Prostate gland (tissue), 2 donors: Measurements from ENCODE around the gene USP24.

Experiments
- POLR2A ChIP-seq: fragments of 450-650 bp; IDR thresholded peaks from one replicate; pipeline ENCODE4 v1.6.1; 2016; ENCODE audit warnings: antibody characterized with exemption, mild to moderate bottlenecking
- TF ChIP-seq, protein P1 (sequence below), 4 experiments: fragments of 200-600 bp in 2 of 4; fragments of 450-650 bp in 2 of 4; sonication (generic) in 2 of 4; IDR thresholded peaks; 1 replicate in 3 of 4; 2 replicates in 1 of 4; pipeline ENCODE4 v1.5.1; 2016 to 2019; ENCODE audit warnings: antibody characterized with exemption in 4 of 4, mild to moderate bottlenecking in 2 of 4, moderate library complexity in 2 of 4

DNA sequence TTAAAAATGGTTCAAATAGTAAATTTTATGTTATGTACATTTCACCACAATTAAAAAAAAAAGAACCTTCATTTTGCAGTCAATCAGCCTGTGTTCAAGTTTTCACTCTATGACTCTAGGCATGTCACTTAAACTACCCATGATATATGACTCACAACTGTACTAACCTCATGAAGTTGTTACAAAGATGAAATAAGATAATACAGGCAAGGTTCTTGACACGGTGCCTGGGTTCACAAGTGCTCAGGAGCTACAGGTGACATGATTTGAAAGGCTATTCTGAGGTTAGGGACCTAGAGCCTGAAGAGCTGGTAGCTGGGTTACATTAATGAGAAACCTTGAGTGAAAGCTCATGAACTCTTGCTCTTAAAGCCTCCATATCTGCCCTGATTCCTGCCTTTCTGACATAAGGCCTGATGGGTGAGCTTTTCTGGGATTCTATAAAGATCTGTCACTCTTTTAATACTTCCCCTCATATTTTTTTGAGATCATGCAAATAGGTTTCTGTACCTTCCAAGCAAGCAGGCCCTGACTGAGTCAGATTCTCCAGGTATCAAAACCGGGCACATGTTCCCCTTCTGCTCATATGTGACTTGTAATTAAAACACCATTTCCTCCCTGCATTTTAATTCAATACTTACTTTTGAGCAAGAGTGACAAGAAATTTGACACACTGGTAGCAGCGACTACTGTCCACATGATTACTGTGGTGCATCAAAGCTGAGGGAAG lies 141.8 kb downstream of the USP24 start:
- TF ChIP-seq, protein P1, sequence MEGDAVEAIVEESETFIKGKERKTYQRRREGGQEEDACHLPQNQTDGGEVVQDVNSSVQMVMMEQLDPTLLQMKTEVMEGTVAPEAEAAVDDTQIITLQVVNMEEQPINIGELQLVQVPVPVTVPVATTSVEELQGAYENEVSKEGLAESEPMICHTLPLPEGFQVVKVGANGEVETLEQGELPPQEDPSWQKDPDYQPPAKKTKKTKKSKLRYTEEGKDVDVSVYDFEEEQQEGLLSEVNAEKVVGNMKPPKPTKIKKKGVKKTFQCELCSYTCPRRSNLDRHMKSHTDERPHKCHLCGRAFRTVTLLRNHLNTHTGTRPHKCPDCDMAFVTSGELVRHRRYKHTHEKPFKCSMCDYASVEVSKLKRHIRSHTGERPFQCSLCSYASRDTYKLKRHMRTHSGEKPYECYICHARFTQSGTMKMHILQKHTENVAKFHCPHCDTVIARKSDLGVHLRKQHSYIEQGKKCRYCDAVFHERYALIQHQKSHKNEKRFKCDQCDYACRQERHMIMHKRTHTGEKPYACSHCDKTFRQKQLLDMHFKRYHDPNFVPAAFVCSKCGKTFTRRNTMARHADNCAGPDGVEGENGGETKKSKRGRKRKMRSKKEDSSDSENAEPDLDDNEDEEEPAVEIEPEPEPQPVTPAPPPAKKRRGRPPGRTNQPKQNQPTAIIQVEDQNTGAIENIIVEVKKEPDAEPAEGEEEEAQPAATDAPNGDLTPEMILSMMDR (IDR thresholded peaks at IDR 0.05): no peak
- TF ChIP-seq POLR2A: no peak
